Esophagus muscularis mucosa (tissue), 4 donors: ENCODE data around the gene ELK4. TPM values are rescaled to one million over a fixed set of nuclear protein-coding genes. Genes with fewer than 3 reads are reported as not detected.

Experiments used
- DNase-seq: peaks from one replicate; pipeline ENCODE4 v3.0.0-alpha.2; 2017; ENCODE audit errors: extremely low spot score
- H3K27ac ChIP-seq, 4 donors: fragments of 200-600 bp; sonication (generic); replicated peaks in 1 of 4; 1 replicate in 3 of 4; 2 replicates in 1 of 4; pipeline ENCODE4 v1.5.1; 2016 to 2019; ENCODE audit warnings: mild to moderate bottlenecking in 1 of 4
- H3K27me3 ChIP-seq, 4 donors: fragments of 200-600 bp; sonication (generic); one replicate each; pipeline versions ENCODE4 v1.5.1 to v1.6.0; 2016 to 2019
- H3K36me3 ChIP-seq, 4 donors: fragments of 200-600 bp; sonication (generic); one replicate each; pipeline ENCODE4 v1.5.1; 2016 to 2019
- H3K4me1 ChIP-seq, 4 donors: fragments of 200-600 bp; sonication (generic); one replicate each; pipeline ENCODE4 v1.5.1; 2016 to 2019
- H3K4me3 ChIP-seq, 4 donors: fragments of 200-600 bp; sonication (generic); 1 replicate in 2 of 4; 2 replicates in 2 of 4; pipeline ENCODE4 v1.5.1; 2016 to 2019; ENCODE audit warnings: mild to moderate bottlenecking in 4 of 4, moderate library complexity in 1 of 4
- H3K9me3 ChIP-seq, 4 donors: fragments of 200-600 bp; sonication (generic); 1 replicate in 3 of 4; 2 replicates in 1 of 4; pipeline ENCODE4 v1.5.1; 2016 to 2019
- EP300 ChIP-seq: sonication (generic); formaldehyde crosslinking; IDR thresholded peaks from one replicate; pipeline ENCODE4 v1.6.1; 2017; ENCODE audit warnings: antibody characterized with exemption
- POLR2A ChIP-seq: fragments of 450-650 bp; IDR thresholded peaks from one replicate; pipeline ENCODE4 v1.6.1; 2017; ENCODE audit warnings: antibody characterized with exemption, moderate library complexity, mild to moderate bottlenecking, low read depth
- POLR2AphosphoS5 ChIP-seq, 2 donors: sonication (generic); formaldehyde crosslinking; IDR thresholded peaks; one replicate each; pipeline ENCODE4 v1.6.1; 2017; ENCODE audit warnings: antibody characterized with exemption in 2 of 2
- WGBS: methylation state at CpG from one replicate; pipeline ENCODE4 v1.1.5; 2018; 5-methylcytosine and 5-hydroxymethylcytosine counted together
- intact Hi-C: fragments of 100-400 bp; cut with DNase I; formaldehyde crosslinking; loops from one replicate; pipeline ENCODE4 v1.15.1; 2023
- total RNA-seq, 4 donors: library from RNA; depleted of rRNA; stranded (reverse); fragments of >200 nt; gene quantifications; one replicate each; pipeline versions ENCODE4 v1.1.0 to v1.2.1, GENCODE V29; 2016
- TF ChIP-seq, protein P1 (sequence below), 3 experiments: fragments of 200-600 bp in 2 of 3; fragments of 450-650 bp in 1 of 3; sonication (generic) in 2 of 3; IDR thresholded peaks; one replicate each; pipeline ENCODE4 v1.5.1; 2017 to 2019; ENCODE audit warnings: antibody characterized with exemption in 3 of 3, mild to moderate bottlenecking in 2 of 3, moderate library complexity in 1 of 3

ELK4 gene
- total RNA-seq, 4 donors from 2014 or later: 18.7 to 23.2 (median 20.5) TPM

DNA sequence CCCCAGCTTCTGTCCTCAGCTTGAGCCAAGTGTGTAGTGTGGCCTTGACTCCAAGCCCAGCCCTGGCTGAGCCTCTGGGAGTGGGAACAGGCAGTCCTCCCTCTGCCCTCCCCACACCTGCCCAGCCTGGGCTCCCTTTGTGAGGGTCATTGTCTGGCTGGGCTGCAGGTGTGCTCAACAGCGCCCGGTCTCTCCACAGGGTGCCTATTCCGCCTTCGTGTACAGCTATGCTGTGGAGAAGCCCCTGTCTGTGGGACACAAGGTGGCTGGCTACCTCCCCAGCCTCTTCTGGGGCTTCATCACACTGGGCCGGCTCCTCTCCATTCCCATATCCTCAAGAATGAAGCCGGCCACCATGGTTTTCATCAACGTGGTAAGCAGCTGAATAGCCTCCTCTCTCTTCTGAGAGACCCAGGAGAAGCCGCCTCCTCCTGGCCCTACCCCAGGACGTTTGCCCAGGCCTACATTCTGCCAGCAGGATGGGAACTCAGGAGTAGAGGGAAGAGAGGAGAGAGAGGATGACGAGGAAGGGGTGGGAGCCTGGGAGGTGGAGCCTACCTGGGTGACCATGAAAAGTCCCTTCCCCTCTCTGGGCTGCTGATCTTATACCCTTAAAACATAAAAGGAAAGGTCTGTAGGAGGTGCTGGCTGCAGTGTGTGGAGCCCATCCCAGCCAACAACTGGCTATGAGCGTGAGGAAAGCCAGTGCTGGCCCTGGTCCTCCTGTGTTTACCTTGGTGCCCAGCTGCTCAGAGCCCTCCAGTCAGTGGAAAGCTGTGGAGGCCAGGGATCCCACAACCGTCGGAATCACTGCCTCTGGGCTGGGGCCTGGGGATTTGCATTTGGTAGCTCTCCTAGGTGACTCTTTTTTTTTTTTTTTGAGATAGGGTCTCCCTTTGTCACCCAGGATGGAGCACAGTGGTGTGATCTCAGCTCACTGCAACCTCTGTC lies 45.7 kb downstream of the ELK4 start:
- WGBS: 86% methylated on average over 8 of the region's 13 CpGs
- Histone ChIP-seq H3K4me1 (peaks cover 0 to 9% (median 4%) of the 10 kb centered on the region in 4 donors), H3K36me3 (no peaks in the 10 kb centered on the region), H3K9me3 (no peaks in the 10 kb centered on the region), H3K27ac (no peak overlapping the region), H3K27me3 (peaks cover 0 to 6% (median 0%) of the 10 kb centered on the region in 4 donors), H3K4me3 (no peak overlapping the region)
- intact Hi-C loops: loop anchor here (5.0 kb wide), 1 partner anchor 116 kb away; no protein-coding TSS in a partner anchor
- TF ChIP-seq POLR2AphosphoS5 (IDR thresholded peaks at IDR 0.05) (no peak), POLR2A (no peak), EP300 (no peak)
- TF ChIP-seq, protein P1, sequence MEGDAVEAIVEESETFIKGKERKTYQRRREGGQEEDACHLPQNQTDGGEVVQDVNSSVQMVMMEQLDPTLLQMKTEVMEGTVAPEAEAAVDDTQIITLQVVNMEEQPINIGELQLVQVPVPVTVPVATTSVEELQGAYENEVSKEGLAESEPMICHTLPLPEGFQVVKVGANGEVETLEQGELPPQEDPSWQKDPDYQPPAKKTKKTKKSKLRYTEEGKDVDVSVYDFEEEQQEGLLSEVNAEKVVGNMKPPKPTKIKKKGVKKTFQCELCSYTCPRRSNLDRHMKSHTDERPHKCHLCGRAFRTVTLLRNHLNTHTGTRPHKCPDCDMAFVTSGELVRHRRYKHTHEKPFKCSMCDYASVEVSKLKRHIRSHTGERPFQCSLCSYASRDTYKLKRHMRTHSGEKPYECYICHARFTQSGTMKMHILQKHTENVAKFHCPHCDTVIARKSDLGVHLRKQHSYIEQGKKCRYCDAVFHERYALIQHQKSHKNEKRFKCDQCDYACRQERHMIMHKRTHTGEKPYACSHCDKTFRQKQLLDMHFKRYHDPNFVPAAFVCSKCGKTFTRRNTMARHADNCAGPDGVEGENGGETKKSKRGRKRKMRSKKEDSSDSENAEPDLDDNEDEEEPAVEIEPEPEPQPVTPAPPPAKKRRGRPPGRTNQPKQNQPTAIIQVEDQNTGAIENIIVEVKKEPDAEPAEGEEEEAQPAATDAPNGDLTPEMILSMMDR (IDR thresholded peaks at IDR 0.05): no peak
- DNase-seq: no peak

DNA sequence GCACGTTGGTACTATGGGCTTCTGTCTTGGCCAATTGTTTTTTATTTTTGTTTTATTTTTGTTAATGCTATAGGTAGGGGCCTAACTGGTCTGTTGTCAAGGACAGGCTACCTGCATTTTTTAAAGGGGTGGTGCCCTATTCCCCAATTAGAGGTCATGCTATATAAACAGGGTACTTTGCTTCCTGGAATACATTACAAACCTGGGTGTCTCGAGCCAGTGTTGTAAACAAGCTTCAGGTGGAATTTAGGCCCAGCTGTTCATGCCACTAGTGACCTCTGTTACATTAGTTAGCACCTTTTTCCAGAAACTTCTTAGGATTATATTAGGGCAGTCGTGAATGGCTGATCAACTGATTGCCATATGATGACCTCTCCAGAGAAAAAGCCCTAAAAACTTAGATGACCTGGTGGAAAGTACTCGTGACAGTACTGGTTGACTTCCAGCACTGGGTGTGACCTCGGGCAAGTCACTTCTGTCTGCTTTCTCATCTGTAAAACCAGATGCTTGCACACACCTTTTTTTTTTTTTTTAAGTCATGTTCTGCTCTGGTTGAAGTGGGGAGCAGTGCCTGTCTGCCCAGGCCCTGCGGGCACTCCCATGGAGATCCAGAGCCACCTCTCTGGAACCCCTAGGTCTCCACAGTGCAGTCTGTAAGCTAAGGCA lies 46.5 kb downstream of the ELK4 start:
- intact Hi-C loops: loop anchor here (5.0 kb wide), 1 partner anchor 117 kb away; no protein-coding TSS in a partner anchor
- peaks cover 0 to 14% (median 0%) of the 10 kb centered on the region in 4 donors for H3K27me3 ChIP-seq
- H3K9me3 ChIP-seq: no peaks in the 10 kb centered on the region
- WGBS: 85% methylated on average over 5 of the region's 6 CpGs
- no peak overlapping the region for H3K4me3 ChIP-seq
- no peak overlapping the region for H3K27ac ChIP-seq
- TF ChIP-seq, protein P1 (IDR thresholded peaks at IDR 0.05): no peak
- TF ChIP-seq EP300 (no peak), POLR2AphosphoS5 (IDR thresholded peaks at IDR 0.05) (no peak), POLR2A (no peak)
- H3K36me3 ChIP-seq: no peaks in the 10 kb centered on the region
- DNase-seq: no peak
- H3K4me1 ChIP-seq: peaks cover 0 to 9% (median 4%) of the 10 kb centered on the region in 4 donors

- TF ChIP-seq EP300 (no peak), POLR2AphosphoS5 (IDR thresholded peaks at IDR 0.05) (no peak), POLR2A (no peak)
- TF ChIP-seq, protein P1 (IDR thresholded peaks at IDR 0.05): no peak
- 55% methylated on average over 5 of the region's 7 CpGs for WGBS
- intact Hi-C loops: loop anchor here (5.0 kb wide), 1 partner anchor 118 kb away; no protein-coding TSS in a partner anchor
Observed at GRCh38 chr1:205584732-205585131, 47.1 kb downstream of the ELK4 start.

GRCh38 chr1:205583461-205584130 lies 48.2 kb downstream of the ELK4 start:
- TF ChIP-seq POLR2A (no peak), EP300 (no peak), POLR2AphosphoS5 (IDR thresholded peaks at IDR 0.05) (no peak)
- TF ChIP-seq, protein P1 (IDR thresholded peaks at IDR 0.05): no peak
- no peak for DNase-seq
- H3K4me3 ChIP-seq: no peak overlapping the region
- peaks cover 0 to 9% (median 4%) of the 10 kb centered on the region in 4 donors for H3K4me1 ChIP-seq
- H3K36me3 ChIP-seq: no peaks in the 10 kb centered on the region
- WGBS: 85% methylated on average over 7 of the region's 7 CpGs
- H3K27ac ChIP-seq: no peak overlapping the region
- intact Hi-C loops: no loop called here
- no peaks in the 10 kb centered on the region for H3K9me3 ChIP-seq
- peaks cover 0 to 24% (median 0%) of the 10 kb centered on the region in 4 donors for H3K27me3 ChIP-seq

More at GRCh38 chr1:205584732-205585131, 47.1 kb downstream of the ELK4 start:
- Histone ChIP-seq H3K27ac (no peak overlapping the region), H3K9me3 (no peaks in the 10 kb centered on the region), H3K36me3 (no peaks in the 10 kb centered on the region), H3K27me3 (peaks cover 0 to 20% (median 0%) of the 10 kb centered on the region in 4 donors), H3K4me1 (peaks cover 0 to 9% (median 4%) of the 10 kb centered on the region in 4 donors), H3K4me3 (no peak overlapping the region)
- no peak for DNase-seq
